Fibroblast of peridontal ligament (primary cell): ENCODE measurements around the gene DNAH8.
A peak's percentile ranks its signal among the peaks of the same experiment; 100 is the strongest.
"Not testable (repeated sequence)": the region's sequence is repeated elsewhere in the genome, so short reads cannot be mapped to it uniquely, and the experiment has no call there.

ENCODE experiments used
- DNase-seq: peaks from one replicate; pipeline ENCODE4 v3.0.0-alpha.2; 2010; ENCODE audit errors: extremely low read depth

DNAH8 gene

GRCh38 chr6:38715016-38715689, at the start of gene DNAH8:
Gene DNAH8, plus strand, starts transcription at chr6:38715311. Its CDS starts 7,499 bp downstream, at chr6:38722810.
- DNase-seq, result no peak

- peak; percentile 81 for DNase-seq
Observed at GRCh38 chr6:38671885-38672467, 43.1 kb upstream of the DNAH8 start.

- DNase-seq, result no peak
Observed at GRCh38 chr6:38673397-38674165, 41.5 kb upstream of the DNAH8 start.

GRCh38 chr6:38676236-38676973, 38.7 kb upstream of the DNAH8 start:
- no peak for DNase-seq

GRCh38 chr6:38676974-38677544, 38.1 kb upstream of the DNAH8 start:
- DNase-seq, result no peak

GRCh38 chr6:38678178-38678760, 36.8 kb upstream of the DNAH8 start:
- no peak for DNase-seq

- no peak for DNase-seq
Observed at GRCh38 chr6:38679668-38680067, 35.4 kb upstream of the DNAH8 start.

- no peak for DNase-seq
Observed at GRCh38 chr6:38681850-38682249, 33.3 kb upstream of the DNAH8 start.

GRCh38 chr6:38684237-38684636, 30.9 kb upstream of the DNAH8 start:
- DNase-seq, result no peak

- no peak for DNase-seq
Observed at GRCh38 chr6:38684904-38685303, 30.2 kb upstream of the DNAH8 start.

- DNase-seq, result no peak
Observed at GRCh38 chr6:38686270-38687042, 28.7 kb upstream of the DNAH8 start.

GRCh38 chr6:38687043-38687353, 28.1 kb upstream of the DNAH8 start:
- DNase-seq, result no peak

GRCh38 chr6:38687549-38687948, 27.6 kb upstream of the DNAH8 start:
- DNase-seq, result no peak

GRCh38 chr6:38688579-38689087, 26.5 kb upstream of the DNAH8 start:
- no peak for DNase-seq

GRCh38 chr6:38695227-38695900, 19.7 kb upstream of the DNAH8 start:
- no peak for DNase-seq

- DNase-seq, result no peak
Observed at GRCh38 chr6:38695933-38696332, 19.2 kb upstream of the DNAH8 start.

- no peak for DNase-seq
Observed at GRCh38 chr6:38696345-38696744, 18.8 kb upstream of the DNAH8 start.

- no peak for DNase-seq
Observed at GRCh38 chr6:38697846-38698245, 17.3 kb upstream of the DNAH8 start.

GRCh38 chr6:38699702-38700101, 15.4 kb upstream of the DNAH8 start:
- not testable (repeated sequence) for DNase-seq

GRCh38 chr6:38701551-38701950, 13.6 kb upstream of the DNAH8 start:
- DNase-seq, result no peak
